GM18508 (cell line): ENCODE data around the gene ITPRID2.

Experiments used
- ATAC-seq: cut with Tn5 transposase; IDR thresholded peaks from one replicate; pipeline ENCODE4 v1.9.1; 2021; ENCODE audit warnings: moderate number of reproducible peaks; ENCODE audit not compliant: insufficient read depth, unreplicated experiment

Gene ITPRID2

GRCh38 chr2:181891258-181891965, at the start of gene ITPRID2:
TSS of gene ITPRID2 (plus strand) at chr2:181891730. CDS start at chr2:181892067, 337 bp downstream.
- ATAC-seq = peak; percentile 32

DNA sequence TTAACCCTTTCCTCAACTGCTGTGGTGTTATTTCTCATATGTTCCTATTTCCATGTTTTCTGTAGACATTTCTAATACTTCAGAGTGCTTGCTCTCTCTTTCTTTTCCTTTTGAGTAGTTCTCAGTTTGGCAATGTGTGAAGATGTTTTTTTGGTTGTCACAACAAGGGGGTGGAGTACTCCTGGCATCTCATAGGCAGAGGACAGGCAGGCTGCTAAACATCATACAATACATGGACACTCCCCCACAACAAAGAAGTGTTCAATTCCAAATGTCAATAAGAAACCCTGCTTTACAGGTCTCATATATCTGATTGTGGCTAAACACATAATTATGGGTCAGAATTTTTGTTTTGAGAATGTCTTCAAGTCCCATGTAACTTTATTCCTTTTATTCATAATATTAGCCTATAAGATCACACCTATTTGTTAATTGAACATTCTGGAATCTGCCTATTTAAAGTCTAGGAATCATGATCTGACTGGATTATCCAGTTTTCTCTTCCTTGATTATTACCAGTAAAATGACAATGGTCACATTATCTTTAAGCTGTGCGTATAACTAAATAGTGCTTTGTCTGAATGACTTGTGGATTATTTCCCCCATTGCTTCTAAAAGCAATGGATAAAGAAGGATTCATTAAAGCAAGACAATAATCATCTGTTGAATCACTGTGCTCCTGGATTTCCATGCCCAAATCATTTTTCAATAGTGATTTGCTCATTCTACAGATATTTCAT, 46.8 kb upstream of the ITPRID2 start:
- no peak for ATAC-seq

DNA sequence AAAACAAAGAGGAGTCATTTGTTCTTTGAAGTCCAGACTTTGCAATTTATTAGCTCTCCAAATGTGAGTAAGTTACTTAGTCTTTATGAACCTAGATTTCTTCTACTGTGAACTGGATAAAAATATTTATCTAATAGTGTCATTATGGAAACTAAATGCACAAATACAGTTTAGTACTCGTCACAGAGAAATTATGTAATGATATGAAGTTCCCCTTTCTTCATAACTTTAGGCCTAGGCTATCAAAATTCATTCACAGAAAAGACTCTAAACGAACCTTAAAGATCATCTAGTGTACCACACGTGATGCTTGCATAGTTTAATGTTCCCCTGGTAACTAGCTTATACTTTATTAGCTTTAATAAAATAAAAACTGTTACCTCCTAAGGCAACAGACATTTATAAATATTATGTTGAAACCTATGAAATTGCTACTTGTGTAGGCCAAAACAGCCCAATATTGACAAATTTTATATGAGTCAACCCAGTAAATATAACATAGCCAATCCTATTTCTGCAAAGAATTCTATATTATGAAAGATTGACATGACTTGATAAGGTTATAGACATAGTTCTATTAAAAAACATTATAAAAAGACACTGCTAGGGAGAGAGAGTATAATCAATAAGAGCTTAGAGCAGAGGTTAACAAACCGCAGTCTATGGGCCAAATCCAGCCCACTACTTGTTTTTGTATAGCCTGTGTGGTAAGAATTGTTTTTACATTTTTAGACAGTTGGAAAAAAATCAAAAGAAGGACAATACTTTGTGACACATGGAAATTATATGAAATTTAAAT, 44.9 kb upstream of the ITPRID2 start:
- no peak for ATAC-seq

DNA sequence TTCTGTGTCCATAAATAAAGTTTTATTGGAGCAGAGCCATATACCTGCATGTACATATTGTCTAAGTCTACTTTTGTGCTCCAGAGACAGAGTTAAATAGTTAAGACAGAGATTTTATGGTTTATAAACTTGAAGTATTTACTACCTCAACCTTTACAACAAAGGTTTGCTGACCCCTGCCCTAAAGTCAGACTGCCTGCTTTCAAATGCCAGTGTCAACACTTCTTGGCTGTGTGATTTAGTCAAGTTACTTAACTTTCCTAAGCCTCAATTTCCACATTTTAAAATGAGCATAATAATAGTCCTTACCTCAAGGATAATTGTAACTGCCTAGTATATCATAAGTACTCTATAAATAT, 44.4 kb upstream of the ITPRID2 start:
- ATAC-seq = no peak

DNA sequence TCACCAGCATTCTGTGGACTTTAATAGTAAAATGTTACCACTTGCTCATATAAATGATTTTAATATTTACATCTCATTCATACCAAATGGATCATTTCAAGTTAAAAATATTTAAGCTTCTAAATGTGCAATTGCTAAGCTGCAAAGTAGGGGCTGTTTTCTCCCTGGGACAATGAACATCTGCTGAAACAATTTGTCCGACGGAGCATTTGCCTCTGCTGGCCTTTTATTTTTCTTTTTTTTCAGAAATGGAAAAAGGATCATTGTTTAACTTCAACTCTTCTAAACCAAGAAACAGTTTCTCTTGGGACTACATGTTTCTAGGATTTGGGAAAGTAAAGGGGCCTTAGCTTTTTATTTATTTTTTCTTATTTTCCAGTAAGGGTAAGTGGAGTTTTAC, 43.8 kb upstream of the ITPRID2 start:
- ATAC-seq = no peak

GRCh38 chr2:181848261-181848886, 43.2 kb upstream of the ITPRID2 start:
- ATAC-seq = no peak

DNA sequence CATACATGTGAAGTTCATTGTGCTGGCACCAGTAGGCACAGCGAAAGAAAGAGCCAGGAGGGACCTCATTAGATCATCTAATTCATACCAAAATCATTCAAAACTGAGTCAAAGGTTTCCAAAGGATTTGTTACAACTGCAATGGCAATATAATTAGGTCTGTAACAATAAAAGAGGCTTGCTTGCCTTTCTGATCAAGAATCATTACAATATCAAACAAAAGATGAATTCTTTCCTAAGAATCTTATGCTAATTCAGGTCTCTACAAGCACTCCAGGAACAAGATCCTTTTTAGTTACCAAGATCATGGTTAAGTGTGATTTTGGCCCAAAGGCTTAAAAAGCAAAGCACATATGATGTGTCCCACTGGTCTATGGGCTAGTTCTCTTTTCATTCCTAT, 41.9 kb upstream of the ITPRID2 start:
- no peak for ATAC-seq

GRCh38 chr2:181850936-181851560, 40.5 kb upstream of the ITPRID2 start:
- peak; percentile 55 for ATAC-seq

- no peak for ATAC-seq
Observed at GRCh38 chr2:181851726-181852125, 39.8 kb upstream of the ITPRID2 start.

DNA sequence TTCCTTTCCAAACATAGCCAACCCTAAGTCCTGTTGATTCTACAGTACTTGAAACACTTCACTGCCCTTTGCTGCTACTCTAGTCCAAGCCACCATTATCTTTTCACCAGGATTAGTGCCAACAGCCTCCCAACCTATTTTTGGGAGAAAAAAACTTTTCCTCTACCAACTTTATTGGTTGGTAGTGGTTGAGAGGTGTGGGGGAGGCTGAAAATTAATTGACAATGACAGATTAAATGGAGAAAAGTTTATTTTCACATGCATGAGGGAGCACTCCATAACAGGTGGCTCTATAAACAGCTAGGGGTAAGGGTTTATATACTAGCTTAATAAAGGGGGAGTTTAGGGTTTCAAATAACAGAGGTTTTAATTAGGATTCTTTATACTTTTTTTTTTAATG, 37.8 kb upstream of the ITPRID2 start:
- no peak for ATAC-seq

- no peak for ATAC-seq
Observed at GRCh38 chr2:181857483-181857882, 34.0 kb upstream of the ITPRID2 start.

- no peak for ATAC-seq
Observed at GRCh38 chr2:181858600-181858999, 32.9 kb upstream of the ITPRID2 start.

DNA sequence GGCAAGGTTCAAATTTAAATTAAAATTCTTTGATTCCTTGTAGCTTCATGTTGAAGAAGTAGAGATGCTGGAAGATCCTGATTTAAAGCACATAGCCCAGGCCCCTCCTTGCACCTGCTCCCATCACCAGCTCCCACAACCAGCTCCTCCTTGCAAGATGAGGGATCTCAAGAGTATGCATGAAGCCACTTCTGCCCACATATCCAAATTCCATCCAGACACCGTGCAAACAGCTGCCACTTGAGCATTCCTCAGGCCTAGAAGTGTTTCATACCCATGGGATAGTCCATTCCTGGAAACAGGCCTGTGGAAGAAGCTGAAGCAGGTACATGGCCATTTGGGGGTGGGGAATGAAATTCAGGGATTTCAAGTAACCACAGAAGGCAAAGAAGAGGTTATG, 32.4 kb upstream of the ITPRID2 start:
- no peak for ATAC-seq

DNA sequence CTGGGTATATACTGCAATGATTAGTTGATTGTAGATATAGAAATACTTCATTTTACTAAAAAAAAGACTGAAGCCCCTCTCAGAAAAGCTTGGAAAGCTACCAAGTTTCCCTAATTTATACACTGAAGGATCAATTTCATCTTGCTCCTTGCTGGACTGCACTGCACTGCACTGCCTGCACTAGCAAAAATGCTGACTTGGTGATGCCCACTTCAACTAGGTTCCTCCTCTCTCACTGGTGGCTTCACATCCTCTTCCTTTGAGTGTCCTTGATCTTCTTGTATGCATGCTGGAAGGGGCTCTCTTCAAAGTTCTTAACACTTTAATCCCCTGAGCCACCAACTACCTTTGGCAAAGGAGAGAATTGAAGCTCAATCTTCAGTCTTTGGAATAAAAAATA, 31.7 kb upstream of the ITPRID2 start:
- ATAC-seq = no peak

GRCh38 chr2:181861379-181861778, 30.2 kb upstream of the ITPRID2 start:
- ATAC-seq = no peak

DNA sequence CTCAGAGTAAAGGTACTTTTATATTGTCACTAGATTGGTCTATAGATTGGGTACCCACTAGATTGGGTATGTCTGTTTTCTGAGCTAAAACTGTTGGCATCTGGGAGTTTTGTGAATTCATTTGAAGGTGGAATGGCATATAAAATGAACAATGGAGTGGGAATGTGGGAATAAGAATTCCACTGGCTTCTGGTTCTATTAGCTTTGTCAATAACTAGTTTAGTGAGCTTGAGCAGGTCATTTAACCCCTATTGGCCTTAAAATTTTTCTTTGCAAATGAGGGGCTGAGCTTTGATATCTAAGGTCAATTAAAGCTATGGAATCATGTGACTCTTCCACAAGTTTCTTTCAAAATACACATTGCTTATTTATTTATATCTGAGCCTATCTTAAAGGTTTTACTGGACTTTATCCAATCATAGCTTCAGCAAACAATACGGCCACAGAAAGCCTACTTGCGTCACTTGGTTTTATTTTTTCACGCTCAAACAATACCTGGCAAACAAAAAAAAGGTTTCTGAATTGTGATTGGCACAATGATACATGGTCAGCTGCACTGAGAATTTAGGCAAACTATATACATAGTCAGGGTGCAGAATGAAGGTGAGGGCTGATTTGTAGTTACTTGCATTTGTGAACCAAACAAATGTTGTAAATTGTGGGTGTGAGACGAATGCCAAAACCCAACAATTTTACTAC, 28.8 kb upstream of the ITPRID2 start:
- no peak for ATAC-seq

- no peak for ATAC-seq
Observed at GRCh38 chr2:181872178-181872577, 19.4 kb upstream of the ITPRID2 start.

DNA sequence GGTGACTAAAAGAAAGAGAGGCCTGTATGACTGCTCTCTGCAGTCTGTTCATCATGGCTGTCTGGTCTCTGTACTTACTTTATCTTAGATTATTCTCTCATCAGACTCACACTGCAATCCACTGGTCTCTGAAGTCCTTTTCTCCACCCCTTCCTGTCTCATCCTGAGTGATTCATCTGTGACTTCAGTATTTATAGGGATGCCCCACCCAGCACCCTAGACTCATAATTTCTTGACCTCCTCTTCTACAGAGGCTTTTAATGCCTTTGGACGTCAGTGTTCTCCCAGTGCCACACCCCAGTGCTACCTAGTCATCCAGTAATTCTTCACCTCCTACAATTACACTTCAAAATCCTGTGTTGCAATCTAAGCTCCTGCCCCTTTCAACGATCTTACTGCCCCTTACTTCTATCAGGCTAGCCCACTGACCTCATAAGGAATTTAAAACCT, 14.9 kb upstream of the ITPRID2 start:
- no peak for ATAC-seq

DNA sequence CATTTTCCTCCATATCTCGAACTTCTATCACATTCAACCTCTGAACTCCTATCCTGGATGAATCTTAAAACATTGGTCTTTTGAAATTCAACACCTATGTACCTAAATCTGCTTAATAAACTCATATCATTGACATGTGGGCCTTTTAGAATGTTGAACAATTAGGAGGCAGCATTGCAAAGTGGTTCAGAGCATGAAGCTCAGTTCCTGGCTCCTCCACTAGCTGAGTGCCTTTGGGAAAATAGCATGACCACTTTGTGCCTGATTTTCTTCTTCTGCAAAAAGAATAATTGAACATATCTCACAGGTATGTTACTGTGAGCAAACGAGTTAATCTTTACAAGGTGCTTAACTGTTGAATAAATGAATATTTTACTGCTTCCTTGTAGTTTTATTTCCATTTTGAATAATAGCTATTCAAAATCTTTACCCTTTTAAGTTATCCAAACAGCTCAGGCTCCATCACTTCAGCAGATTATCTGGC, 14.3 kb upstream of the ITPRID2 start:
- no peak for ATAC-seq
